ENCODE results near the gene GJA4.
"Not testable (repeated sequence)": the region's sequence is repeated elsewhere in the genome, so short reads cannot be mapped to it uniquely, and the experiment has no call there.

The GJA4 gene

GRCh38 chr1:34757386-34757785 is 35.4 kb upstream of the GJA4 start:
- H3K4me3 ChIP-seq (ENCODE audit: low read length) = no peak overlapping the region
- peaks cover 3% of the 10 kb centered on the region for H3K27me3 ChIP-seq (ENCODE audit: control insufficient read depth, insufficient read depth, low read length)
- no peak overlapping the region for H3K9ac ChIP-seq (ENCODE audit: low read length)
- H3K36me3 ChIP-seq (ENCODE audit: control insufficient read depth, insufficient read depth, low read length) = no peaks in the 10 kb centered on the region
- no peak overlapping the region for H3K27ac ChIP-seq (ENCODE audit: low read depth, low read length)
- no peaks in the 10 kb centered on the region for H3K4me1 ChIP-seq (ENCODE audit: control insufficient read depth, insufficient read depth, low read length)

GRCh38 chr1:34758751-34759150 is 34.0 kb upstream of the GJA4 start:
- peaks cover 3% of the 10 kb centered on the region for H3K27me3 ChIP-seq (ENCODE audit: control insufficient read depth, insufficient read depth, low read length)
- H3K4me3 ChIP-seq (ENCODE audit: low read length) = no peak overlapping the region
- no peaks in the 10 kb centered on the region for H3K36me3 ChIP-seq (ENCODE audit: control insufficient read depth, insufficient read depth, low read length)
- no peaks in the 10 kb centered on the region for H3K4me1 ChIP-seq (ENCODE audit: control insufficient read depth, insufficient read depth, low read length)
- no peak overlapping the region for H3K27ac ChIP-seq (ENCODE audit: low read depth, low read length)
- no peak overlapping the region for H3K9ac ChIP-seq (ENCODE audit: low read length)

- Histone ChIP-seq H3K4me1 (ENCODE audit: control insufficient read depth, insufficient read depth, low read length) (no peaks in the 10 kb centered on the region), H3K27ac (ENCODE audit: low read depth, low read length) (no peak within 1 kb of the TSS), H3K36me3 (ENCODE audit: control insufficient read depth, insufficient read depth, low read length) (no peaks in the 10 kb centered on the region), H3K4me3 (ENCODE audit: low read length) (no peak within 1 kb of the TSS), H3K27me3 (ENCODE audit: control insufficient read depth, insufficient read depth, low read length) (peaks cover 3% of the 10 kb centered on the region), H3K9ac (ENCODE audit: low read length) (no peak within 1 kb of the TSS)
These were observed 33.1 kb upstream of the GJA4 start, which contains the start of gene GJB4 for GRCh38 chr1:34759503-34760357. Gene GJB4 (plus strand): TSS chr1:34759740. CDS start chr1:34761255, 1,515 bp downstream.

GRCh38 chr1:34761176-34761761 is 31.5 kb upstream of the GJA4 start:
- Histone ChIP-seq H3K4me1 (ENCODE audit: control insufficient read depth, insufficient read depth, low read length) (no peaks in the 10 kb centered on the region), H3K4me3 (ENCODE audit: low read length) (no peak overlapping the region), H3K27ac (ENCODE audit: low read depth, low read length) (no peak overlapping the region), H3K36me3 (ENCODE audit: control insufficient read depth, insufficient read depth, low read length) (no peaks in the 10 kb centered on the region), H3K27me3 (ENCODE audit: control insufficient read depth, insufficient read depth, low read length) (peaks cover 3% of the 10 kb centered on the region), H3K9ac (ENCODE audit: low read length) (no peak overlapping the region)

GRCh38 chr1:34761776-34762307 is 31.0 kb upstream of the GJA4 start:
- no peaks in the 10 kb centered on the region for H3K36me3 ChIP-seq (ENCODE audit: control insufficient read depth, insufficient read depth, low read length)
- no peaks in the 10 kb centered on the region for H3K4me1 ChIP-seq (ENCODE audit: control insufficient read depth, insufficient read depth, low read length)
- H3K4me3 ChIP-seq (ENCODE audit: low read length) = no peak overlapping the region
- H3K9ac ChIP-seq (ENCODE audit: low read length) = no peak overlapping the region
- peaks cover 3% of the 10 kb centered on the region for H3K27me3 ChIP-seq (ENCODE audit: control insufficient read depth, insufficient read depth, low read length)
- H3K27ac ChIP-seq (ENCODE audit: low read depth, low read length) = no peak overlapping the region

- H3K4me3 ChIP-seq (ENCODE audit: low read length) = no peak overlapping the region
- no peak overlapping the region for H3K27ac ChIP-seq (ENCODE audit: low read depth, low read length)
- H3K9ac ChIP-seq (ENCODE audit: low read length) = no peak overlapping the region
These were observed 30.2 kb upstream of the GJA4 start for GRCh38 chr1:34762474-34763141.

GRCh38 chr1:34763142-34763781 is 29.5 kb upstream of the GJA4 start:
- no peaks in the 10 kb centered on the region for H3K36me3 ChIP-seq (ENCODE audit: control insufficient read depth, insufficient read depth, low read length)
- H3K27me3 ChIP-seq (ENCODE audit: control insufficient read depth, insufficient read depth, low read length) = peaks cover 3% of the 10 kb centered on the region
- no peak overlapping the region for H3K27ac ChIP-seq (ENCODE audit: low read depth, low read length)
- H3K4me3 ChIP-seq (ENCODE audit: low read length) = no peak overlapping the region
- no peak overlapping the region for H3K9ac ChIP-seq (ENCODE audit: low read length)
- H3K4me1 ChIP-seq (ENCODE audit: control insufficient read depth, insufficient read depth, low read length) = no peaks in the 10 kb centered on the region

More at GRCh38 chr1:34762474-34763141, 30.2 kb upstream of the GJA4 start:
- Histone ChIP-seq H3K4me1 (ENCODE audit: control insufficient read depth, insufficient read depth, low read length) (no peaks in the 10 kb centered on the region), H3K27me3 (ENCODE audit: control insufficient read depth, insufficient read depth, low read length) (peaks cover 3% of the 10 kb centered on the region), H3K36me3 (ENCODE audit: control insufficient read depth, insufficient read depth, low read length) (no peaks in the 10 kb centered on the region)

- H3K27me3 ChIP-seq (ENCODE audit: control insufficient read depth, insufficient read depth, low read length) = no peaks in the 10 kb centered on the region
- H3K9ac ChIP-seq (ENCODE audit: low read length) = no peak overlapping the region
- no peaks in the 10 kb centered on the region for H3K4me1 ChIP-seq (ENCODE audit: control insufficient read depth, insufficient read depth, low read length)
- no peaks in the 10 kb centered on the region for H3K36me3 ChIP-seq (ENCODE audit: control insufficient read depth, insufficient read depth, low read length)
- H3K4me3 ChIP-seq (ENCODE audit: low read length) = no peak overlapping the region
- no peak overlapping the region for H3K27ac ChIP-seq (ENCODE audit: low read depth, low read length)
These were observed 23.9 kb upstream of the GJA4 start for GRCh38 chr1:34768856-34769255.

- no peak overlapping the region for H3K4me3 ChIP-seq (ENCODE audit: low read length)
- no peak overlapping the region for H3K27ac ChIP-seq (ENCODE audit: low read depth, low read length)
- no peaks in the 10 kb centered on the region for H3K36me3 ChIP-seq (ENCODE audit: control insufficient read depth, insufficient read depth, low read length)
- no peaks in the 10 kb centered on the region for H3K4me1 ChIP-seq (ENCODE audit: control insufficient read depth, insufficient read depth, low read length)
- no peak overlapping the region for H3K9ac ChIP-seq (ENCODE audit: low read length)
- no peaks in the 10 kb centered on the region for H3K27me3 ChIP-seq (ENCODE audit: control insufficient read depth, insufficient read depth, low read length)
These were observed 21.8 kb upstream of the GJA4 start for GRCh38 chr1:34770891-34771504.

GRCh38 chr1:34771573-34772371 is 21.0 kb upstream of the GJA4 start:
- no peaks in the 10 kb centered on the region for H3K4me1 ChIP-seq (ENCODE audit: control insufficient read depth, insufficient read depth, low read length)
- no peak overlapping the region for H3K4me3 ChIP-seq (ENCODE audit: low read length)
- H3K36me3 ChIP-seq (ENCODE audit: control insufficient read depth, insufficient read depth, low read length) = no peaks in the 10 kb centered on the region
- no peak overlapping the region for H3K9ac ChIP-seq (ENCODE audit: low read length)
- no peak overlapping the region for H3K27ac ChIP-seq (ENCODE audit: low read depth, low read length)
- no peaks in the 10 kb centered on the region for H3K27me3 ChIP-seq (ENCODE audit: control insufficient read depth, insufficient read depth, low read length)

GRCh38 chr1:34773114-34773513 is 19.7 kb upstream of the GJA4 start:
- not testable (repeated sequence) for H3K9ac ChIP-seq (ENCODE audit: low read length); H3K4me1 ChIP-seq (ENCODE audit: control insufficient read depth, insufficient read depth, low read length); H3K27me3 ChIP-seq (ENCODE audit: control insufficient read depth, insufficient read depth, low read length); H3K36me3 ChIP-seq (ENCODE audit: control insufficient read depth, insufficient read depth, low read length); H3K4me3 ChIP-seq (ENCODE audit: low read length); H3K27ac ChIP-seq (ENCODE audit: low read depth, low read length)

Measured in rectal smooth muscle tissue (tissue), 1 donor.